Neuronal stem cell (in vitro differentiated cells): Measurements from ENCODE around the gene SMYD3.
A peak's percentile ranks its signal among the peaks of the same experiment; 100 is the strongest.

ENCODE experiments used
- DNase-seq: peaks from one replicate; pipeline ENCODE4 v3.0.0-alpha.2; 2013; ENCODE audit warnings: low spot score
- H2AFZ ChIP-seq: one replicate; pipeline ENCODE4 v1.6.1; 2013; ENCODE audit warnings: mild to moderate bottlenecking, low read length, inconsistent platforms
- H2AK5ac ChIP-seq: 2 replicates; pipeline ENCODE4 v1.6.1; 2013; ENCODE audit warnings: low read depth, mild to moderate bottlenecking, inconsistent platforms, low read length, moderate library complexity, mixed read lengths
- H2BK120ac ChIP-seq: 2 replicates; pipeline ENCODE4 v1.6.1; 2013; ENCODE audit warnings: low read depth, mild to moderate bottlenecking, inconsistent platforms, low read length, moderate library complexity, mixed read lengths
- H2BK12ac ChIP-seq: one replicate; pipeline ENCODE4 v1.6.1; 2013; ENCODE audit warnings: low read length, inconsistent platforms
- H2BK15ac ChIP-seq: 2 replicates; pipeline ENCODE4 v1.6.1; 2013; ENCODE audit warnings: mild to moderate bottlenecking, low read length, inconsistent platforms, mixed read lengths
- H2BK5ac ChIP-seq: one replicate; pipeline ENCODE4 v1.6.1; 2013; ENCODE audit warnings: inconsistent platforms, mild to moderate bottlenecking, low read length, moderate library complexity
- H3K14ac ChIP-seq: one replicate; pipeline ENCODE4 v1.6.1; 2013; ENCODE audit warnings: low read length, inconsistent platforms
- H3K18ac ChIP-seq: 2 replicates; pipeline ENCODE4 v1.6.1; 2013; ENCODE audit warnings: low read length, inconsistent platforms
- H3K23ac ChIP-seq: 2 replicates; pipeline ENCODE4 v1.6.1; 2013; ENCODE audit warnings: low read depth, mild to moderate bottlenecking, mixed read lengths, low read length, inconsistent platforms; ENCODE audit not compliant: poor library complexity
- H3K27ac ChIP-seq: replicated peaks from 3 replicates; pipeline ENCODE4 v1.5.1; 2013; ENCODE audit warnings: low read length, inconsistent platforms
- H3K27me3 ChIP-seq, 3 experiments: 2 replicates each; pipeline ENCODE4 v1.6.1; 2013; ENCODE audit warnings: low read length in 3 of 3, mild to moderate bottlenecking in 2 of 3, inconsistent platforms in 1 of 3, low read depth in 1 of 3, mixed read lengths in 1 of 3, moderate library complexity in 1 of 3; ENCODE audit not compliant: control insufficient read depth in 3 of 3, insufficient read depth in 3 of 3
- H3K36me3 ChIP-seq, 2 donors: replicated peaks in 1 of 2; 2 replicates each; pipeline ENCODE4 v1.6.1; 2013; ENCODE audit warnings: low read length in 2 of 2; ENCODE audit not compliant: control insufficient read depth in 2 of 2, insufficient read depth in 2 of 2
- H3K4ac ChIP-seq: 2 replicates; pipeline ENCODE4 v1.6.1; 2013; ENCODE audit warnings: inconsistent platforms, mild to moderate bottlenecking, low read length, moderate library complexity
- H3K4me1 ChIP-seq, 2 donors: 1 replicate in 1 of 2; 2 replicates in 1 of 2; pipeline ENCODE4 v1.6.1; 2013; ENCODE audit warnings: low read length in 2 of 2, low read depth in 1 of 2; ENCODE audit not compliant: control insufficient read depth in 2 of 2, insufficient read depth in 1 of 2
- H3K4me2 ChIP-seq: one replicate; pipeline ENCODE4 v1.6.1; 2013; ENCODE audit warnings: mild to moderate bottlenecking, low read length, inconsistent platforms; ENCODE audit not compliant: insufficient read depth, poor library complexity, severe bottlenecking
- H3K4me3 ChIP-seq, 2 donors: 2 replicates each; pipeline ENCODE4 v1.5.1; 2013; ENCODE audit warnings: low read length in 2 of 2, mild to moderate bottlenecking in 2 of 2, inconsistent platforms in 1 of 2, moderate library complexity in 1 of 2
- H3K79me1 ChIP-seq: one replicate; pipeline ENCODE4 v1.6.1; 2013; ENCODE audit warnings: low read depth, mild to moderate bottlenecking, inconsistent platforms, low read length, moderate library complexity
- H3K9ac ChIP-seq: one replicate; pipeline ENCODE4 v1.6.1; 2013; ENCODE audit warnings: mild to moderate bottlenecking, low read depth, low read length, inconsistent platforms; ENCODE audit not compliant: poor library complexity
- H3K9me3 ChIP-seq, 2 donors: replicated peaks in 1 of 2; 2 replicates each; pipeline versions ENCODE3 to v1.6.1; 2013; ENCODE audit warnings: low read length in 2 of 2, mild to moderate bottlenecking in 2 of 2, inconsistent platforms in 1 of 2, low read depth in 1 of 2, mixed read lengths in 1 of 2, moderate library complexity in 1 of 2; ENCODE audit not compliant: control insufficient read depth in 2 of 2, insufficient read depth in 1 of 2
- H4K8ac ChIP-seq: one replicate; pipeline ENCODE4 v1.6.1; 2013; ENCODE audit warnings: low read depth, mild to moderate bottlenecking, inconsistent platforms, low read length, moderate library complexity
- H4K91ac ChIP-seq: one replicate; pipeline ENCODE4 v1.6.1; 2013; ENCODE audit warnings: low read length, low read depth, mild to moderate bottlenecking, inconsistent platforms; ENCODE audit not compliant: poor library complexity
- WGBS, 2 donors: extraction: QIAGEN DNeasy Blood & Tissue Kit; methylation state at CpG; one replicate each; pipeline ENCODE4 v1.1.7; 2013; ENCODE audit warnings: missing lambda C conversion rate in 2 of 2, mixed read lengths in 1 of 2; ENCODE audit not compliant: insufficient read length in 2 of 2, insufficient replicate concordance in 1 of 2; ENCODE audit errors: extremely low coverage in 2 of 2; 5-methylcytosine and 5-hydroxymethylcytosine counted together

Gene SMYD3

GRCh38 chr1:246219508-246220030 lies 287.5 kb downstream of the SMYD3 start:
- DNase-seq, result peak; percentile 9
- H2BK15ac ChIP-seq, result no peak overlapping the region
- H2BK120ac ChIP-seq, result no peak overlapping the region
- H2BK5ac ChIP-seq, result no peak overlapping the region
- H4K91ac ChIP-seq, result no peak overlapping the region
- WGBS, 2 donors, result no CpG with 5 or more reads among the region's 11 CpGs
- no peak overlapping the region for H3K9ac ChIP-seq
- H3K9me3 ChIP-seq, result peaks cover 15 to 16% of the 10 kb centered on the region in 2 donors
- peaks cover 7% of the 10 kb centered on the region in 2 donors for H3K4me1 ChIP-seq
- H3K18ac ChIP-seq, result peak overlapping the region; percentile 40
- peak overlapping the region; percentile 6 for H2AFZ ChIP-seq
- H3K27ac ChIP-seq, result peak overlapping the region; percentile 50
- H3K79me1 ChIP-seq, result no peaks in the 10 kb centered on the region
- H3K14ac ChIP-seq, result no peak overlapping the region
- no peaks in the 10 kb centered on the region for H3K27me3 ChIP-seq
- H4K8ac ChIP-seq, result no peak overlapping the region
- no peak overlapping the region for H2AK5ac ChIP-seq
- H3K4me2 ChIP-seq, result no peak overlapping the region
- H3K36me3 ChIP-seq, result no peaks in the 10 kb centered on the region
- no peak overlapping the region for H2BK12ac ChIP-seq
- no peak overlapping the region for H3K4ac ChIP-seq
- no peak overlapping the region for H3K23ac ChIP-seq
- no peak overlapping the region for H3K4me3 ChIP-seq

DNA sequence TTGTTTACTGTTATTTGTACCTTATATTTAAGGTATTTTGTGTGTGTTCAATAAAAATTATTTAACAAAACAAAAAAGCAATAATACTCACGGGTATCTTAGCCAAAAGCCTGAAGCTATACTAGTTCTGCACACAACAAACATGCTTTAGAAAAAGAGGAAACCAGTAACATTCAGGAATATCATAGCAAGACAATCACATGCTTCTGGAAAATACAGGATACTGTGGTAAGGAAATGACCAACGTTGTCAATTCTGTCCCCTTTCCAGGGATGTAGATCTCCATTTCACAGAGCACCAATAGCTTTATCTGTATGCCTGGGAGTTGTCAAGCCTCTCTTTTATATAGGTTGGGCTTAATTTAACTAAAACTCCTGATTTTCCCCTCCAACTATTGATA lies 288.4 kb downstream of the SMYD3 start:
- no peak overlapping the region for H2BK12ac ChIP-seq
- peaks cover 7% of the 10 kb centered on the region in 2 donors for H3K4me1 ChIP-seq
- H3K9ac ChIP-seq, result no peak overlapping the region
- H3K4ac ChIP-seq, result no peak overlapping the region
- no peak overlapping the region for H3K4me2 ChIP-seq
- H3K23ac ChIP-seq, result no peak overlapping the region
- H2BK15ac ChIP-seq, result no peak overlapping the region
- H2BK5ac ChIP-seq, result no peak overlapping the region
- no peaks in the 10 kb centered on the region for H3K79me1 ChIP-seq
- no peak overlapping the region for H3K27ac ChIP-seq
- no peak overlapping the region for H4K8ac ChIP-seq
- no CpG with 5 or more reads among the region's 2 CpGs for WGBS, 2 donors
- no peak overlapping the region for H3K18ac ChIP-seq
- H3K4me3 ChIP-seq, result no peak overlapping the region
- H3K14ac ChIP-seq, result no peak overlapping the region
- peaks cover 15 to 16% of the 10 kb centered on the region in 2 donors for H3K9me3 ChIP-seq
- no peak overlapping the region for H2AFZ ChIP-seq
- H2AK5ac ChIP-seq, result no peak overlapping the region
- H2BK120ac ChIP-seq, result no peak overlapping the region
- H3K36me3 ChIP-seq, result no peaks in the 10 kb centered on the region
- no peaks in the 10 kb centered on the region for H3K27me3 ChIP-seq
- no peak overlapping the region for H4K91ac ChIP-seq
- no peak for DNase-seq

DNA sequence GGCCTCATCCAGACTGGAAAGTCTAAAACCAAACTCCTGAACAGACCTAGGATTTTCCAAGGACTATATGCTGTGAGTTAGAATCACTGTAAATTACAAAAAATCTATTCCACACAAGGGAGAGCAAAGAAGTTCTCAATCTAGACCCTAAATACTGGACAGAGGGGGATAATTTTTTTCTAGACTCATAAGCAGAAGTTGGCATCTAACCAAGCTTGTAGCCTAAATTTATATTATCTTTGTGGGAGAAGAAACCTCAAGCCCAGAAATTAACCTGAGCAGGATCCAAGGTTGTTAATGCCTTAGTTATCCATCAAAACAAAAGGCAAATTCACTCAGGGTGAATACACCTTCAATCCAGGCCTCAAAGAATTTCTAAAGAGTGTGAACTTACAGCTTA lies 290.2 kb downstream of the SMYD3 start:
- H2BK120ac ChIP-seq, result no peak overlapping the region
- H3K4me3 ChIP-seq, result no peak overlapping the region
- no peak overlapping the region for H4K91ac ChIP-seq
- no peak overlapping the region for H2BK12ac ChIP-seq
- H3K4ac ChIP-seq, result no peak overlapping the region
- H3K27ac ChIP-seq, result no peak overlapping the region
- no peaks in the 10 kb centered on the region for H3K36me3 ChIP-seq
- H3K79me1 ChIP-seq, result no peaks in the 10 kb centered on the region
- H3K27me3 ChIP-seq, result no peaks in the 10 kb centered on the region
- H4K8ac ChIP-seq, result no peak overlapping the region
- H2AK5ac ChIP-seq, result no peak overlapping the region
- H2BK5ac ChIP-seq, result no peak overlapping the region
- no peak overlapping the region for H3K9ac ChIP-seq
- no peak overlapping the region for H3K18ac ChIP-seq
- H3K4me1 ChIP-seq, result peaks cover 7% of the 10 kb centered on the region in 2 donors
- H2AFZ ChIP-seq, result no peak overlapping the region
- DNase-seq, result no peak
- H3K9me3 ChIP-seq, result peaks cover 15 to 16% of the 10 kb centered on the region in 2 donors
- no peak overlapping the region for H3K23ac ChIP-seq
- H3K14ac ChIP-seq, result no peak overlapping the region
- no peak overlapping the region for H2BK15ac ChIP-seq
- no peak overlapping the region for H3K4me2 ChIP-seq

- Histone ChIP-seq H3K14ac (no peak overlapping the region), H3K27ac (no peak overlapping the region)
Measured at GRCh38 chr1:246215510-246215903, 291.6 kb downstream of the SMYD3 start.

More at GRCh38 chr1:246215510-246215903, 291.6 kb downstream of the SMYD3 start:
- Histone ChIP-seq H2BK12ac (no peak overlapping the region), H2BK120ac (no peak overlapping the region), H2AK5ac (no peak overlapping the region), H3K36me3 (no peaks in the 10 kb centered on the region), H3K4ac (no peak overlapping the region), H3K18ac (no peak overlapping the region), H3K4me2 (no peak overlapping the region), H2BK5ac (no peak overlapping the region), H4K91ac (no peak overlapping the region), H3K27me3 (no peaks in the 10 kb centered on the region), H3K79me1 (no peaks in the 10 kb centered on the region), H2BK15ac (no peak overlapping the region), H4K8ac (no peak overlapping the region), H3K4me1 (peaks cover 9 to 14% of the 10 kb centered on the region in 2 donors), H3K9ac (no peak overlapping the region), H3K4me3 (no peak overlapping the region), H2AFZ (no peak overlapping the region), H3K9me3 (peaks cover 3 to 5% of the 10 kb centered on the region in 2 donors), H3K23ac (no peak overlapping the region)
- no peak for DNase-seq
- no CpG with 5 or more reads among the region's 4 CpGs for WGBS, 2 donors
